ENCODE measurements around the gene RRAGC.
A peak's percentile ranks its signal among the peaks of the same experiment; 100 is the strongest.

The RRAGC gene

GRCh38 chr1:38860454-38860795, 853 bp upstream of the RRAGC start:
- TF ChIP-seq MAX (IDR thresholded peaks at IDR 0.05) (no peak), ZBTB7A (IDR thresholded peaks at IDR 0.05; ENCODE audit: low read depth) (no peak), USF1 (IDR thresholded peaks at IDR 0.05) (no peak), TAF1 (IDR thresholded peaks at IDR 0.05; ENCODE audit: low read depth) (no peak), CEBPB (IDR thresholded peaks at IDR 0.05) (no peak), EP300 (IDR thresholded peaks at IDR 0.05; ENCODE audit: borderline replicate concordance) (no peak), NFIC (IDR thresholded peaks at IDR 0.05) (no peak), TEAD4 (IDR thresholded peaks at IDR 0.05) (no peak)

GRCh38 chr1:38858833-38859560, 575 bp downstream of the RRAGC start:
- TF ChIP-seq EP300 (IDR thresholded peaks at IDR 0.05; ENCODE audit: borderline replicate concordance): no peak
- TF ChIP-seq TCF12 (IDR thresholded peaks at IDR 0.05; ENCODE audit: low read depth): no peak
- TF ChIP-seq USF1 (IDR thresholded peaks at IDR 0.05): 0 out of 2 replicates have a peak, but pooled peaks have one; percentile 29
- no peak for TF ChIP-seq FOXM1 (IDR thresholded peaks at IDR 0.05; ENCODE audit: borderline replicate concordance, low read depth)
- TF ChIP-seq CEBPB (IDR thresholded peaks at IDR 0.05): no peak
- TF ChIP-seq TAF1 (IDR thresholded peaks at IDR 0.05; ENCODE audit: low read depth): 0 out of 2 replicates have a peak, but pooled peaks have one; percentile 36
- TF ChIP-seq CREB1 (IDR thresholded peaks at IDR 0.05; ENCODE audit: low read depth): no peak
- TF ChIP-seq EGR1 (IDR thresholded peaks at IDR 0.05): no peak
- TF ChIP-seq ZBTB7A (IDR thresholded peaks at IDR 0.05; ENCODE audit: low read depth): no peak
- no peak for TF ChIP-seq RAD21 (IDR thresholded peaks at IDR 0.05; ENCODE audit: low read depth)
- TF ChIP-seq TEAD4 (IDR thresholded peaks at IDR 0.05): no peak
- no peak for TF ChIP-seq NFIC (IDR thresholded peaks at IDR 0.05)
- no peak for TF ChIP-seq REST (IDR thresholded peaks at IDR 0.05; ENCODE audit: low read depth)
- 0 out of 2 replicates have a peak, but pooled peaks have one; percentile 27 for TF ChIP-seq MAX (IDR thresholded peaks at IDR 0.05)
- no peak for TF ChIP-seq YY1 (IDR thresholded peaks at IDR 0.05; ENCODE audit: low read depth)

- TF ChIP-seq FOXM1 (IDR thresholded peaks at IDR 0.05; ENCODE audit: borderline replicate concordance, low read depth) (no peak), CREB1 (IDR thresholded peaks at IDR 0.05; ENCODE audit: low read depth) (no peak), NFIC (IDR thresholded peaks at IDR 0.05) (no peak), REST (IDR thresholded peaks at IDR 0.05; ENCODE audit: low read depth) (no peak), MAX (IDR thresholded peaks at IDR 0.05) (no peak), RAD21 (IDR thresholded peaks at IDR 0.05; ENCODE audit: low read depth) (no peak), EGR1 (IDR thresholded peaks at IDR 0.05) (no peak), YY1 (IDR thresholded peaks at IDR 0.05; ENCODE audit: low read depth) (no peak), ZBTB7A (IDR thresholded peaks at IDR 0.05; ENCODE audit: low read depth) (no peak), TCF12 (IDR thresholded peaks at IDR 0.05; ENCODE audit: low read depth) (no peak), CEBPB (IDR thresholded peaks at IDR 0.05) (no peak), TEAD4 (IDR thresholded peaks at IDR 0.05) (no peak), TAF1 (IDR thresholded peaks at IDR 0.05; ENCODE audit: low read depth) (no peak), USF1 (IDR thresholded peaks at IDR 0.05) (no peak), EP300 (IDR thresholded peaks at IDR 0.05; ENCODE audit: borderline replicate concordance) (no peak)
Observed at GRCh38 chr1:38852780-38853179, 6.8 kb downstream of the RRAGC start.

GRCh38 chr1:38848071-38848470, 11.5 kb downstream of the RRAGC start:
- TF ChIP-seq RAD21 (IDR thresholded peaks at IDR 0.05; ENCODE audit: low read depth): no peak
- TF ChIP-seq ZBTB7A (IDR thresholded peaks at IDR 0.05; ENCODE audit: low read depth): no peak
- TF ChIP-seq TAF1 (IDR thresholded peaks at IDR 0.05; ENCODE audit: low read depth): no peak
- TF ChIP-seq MAX (IDR thresholded peaks at IDR 0.05): no peak
- TF ChIP-seq NFIC (IDR thresholded peaks at IDR 0.05): no peak
- no peak for TF ChIP-seq EGR1 (IDR thresholded peaks at IDR 0.05)
- no peak for TF ChIP-seq REST (IDR thresholded peaks at IDR 0.05; ENCODE audit: low read depth)
- TF ChIP-seq TEAD4 (IDR thresholded peaks at IDR 0.05): no peak
- no peak for TF ChIP-seq CEBPB (IDR thresholded peaks at IDR 0.05)
- no peak for TF ChIP-seq FOXM1 (IDR thresholded peaks at IDR 0.05; ENCODE audit: borderline replicate concordance, low read depth)
- no peak for TF ChIP-seq USF1 (IDR thresholded peaks at IDR 0.05)
- no peak for TF ChIP-seq CREB1 (IDR thresholded peaks at IDR 0.05; ENCODE audit: low read depth)
- TF ChIP-seq TCF12 (IDR thresholded peaks at IDR 0.05; ENCODE audit: low read depth): no peak
- no peak for TF ChIP-seq YY1 (IDR thresholded peaks at IDR 0.05; ENCODE audit: low read depth)

Data from Ishikawa (cell line).